Left ventricle myocardium inferior (tissue), 1 donor: Measurements from ENCODE around the gene GNG12. TPM values are rescaled to one million over a fixed set of nuclear protein-coding genes. Genes with fewer than 3 reads are reported as not detected.

ENCODE experiments used
- DNase-seq: peaks from one replicate; pipeline ENCODE4 v3.0.0-alpha.2; 2020
- H3K27ac ChIP-seq: fragments of 200-600 bp; replicated peaks from 2 replicates; pipeline ENCODE4 v1.8.0; 2021
- H3K27me3 ChIP-seq: fragments of 200-600 bp; 2 replicates; pipeline ENCODE4 v1.8.0; 2021; ENCODE audit warnings: low read depth
- H3K36me3 ChIP-seq: fragments of 200-600 bp; 2 replicates; pipeline ENCODE4 v1.8.0; 2021
- H3K4me1 ChIP-seq: fragments of 200-600 bp; 2 replicates; pipeline ENCODE4 v1.8.0; 2021
- H3K4me3 ChIP-seq: fragments of 200-600 bp; 2 replicates; pipeline ENCODE4 v1.8.0; 2021; ENCODE audit warnings: mild to moderate bottlenecking, moderate library complexity
- H3K9me3 ChIP-seq: fragments of 200-600 bp; replicated peaks from 2 replicates; pipeline ENCODE4 v1.8.0; 2021
- CTCF ChIP-seq: fragments of 200-600 bp; IDR thresholded peaks from 2 replicates; pipeline ENCODE4 v1.8.0; 2021; ENCODE audit warnings: antibody characterized with exemption, mild to moderate bottlenecking, borderline replicate concordance
- intact Hi-C: fragments of 100-400 bp; cut with micrococcal nuclease; formaldehyde crosslinking; loops from one replicate; pipeline ENCODE4 v1.11.0; 2022
- total RNA-seq: library from RNA; stranded (reverse); fragmentation: NEBNext Ultra II Directional; extraction: Animal tissue kit (Norgen Biotek cat#: 25700); gene quantifications from one replicate; pipeline ENCODE4 v1.2.1, GENCODE V29; 2021
- donor health status: DM: no; HTN: yes; CAD: no; lungs with severe emphysema.

The GNG12 gene
- total RNA-seq, 1 donor from 2014 or later = 35.1 TPM

DNA sequence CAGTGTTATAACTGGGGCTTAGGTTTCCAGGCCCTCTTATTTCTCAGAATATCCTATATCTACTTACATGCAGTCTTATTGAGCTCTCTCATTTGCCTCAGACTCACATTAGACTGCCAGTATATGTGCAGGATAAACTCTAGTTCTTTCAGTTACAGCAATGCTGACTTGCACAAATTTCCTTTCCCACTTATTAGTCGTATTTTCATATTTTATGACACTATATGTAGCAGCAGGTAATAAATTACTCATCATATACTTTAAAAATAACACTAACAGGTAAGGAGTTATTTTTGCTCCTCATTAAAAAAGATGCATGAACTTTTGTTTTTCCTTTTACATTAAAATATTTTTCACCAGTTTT lies 82.6 kb downstream of the GNG12 start:
- H3K27me3 ChIP-seq = no peaks in the 10 kb centered on the region
- no peak for DNase-seq
- no peak for TF ChIP-seq CTCF
- H3K36me3 ChIP-seq = no peaks in the 10 kb centered on the region
- H3K4me3 ChIP-seq = no peak overlapping the region
- H3K27ac ChIP-seq = peak overlapping the region; percentile 60
- no peaks in the 10 kb centered on the region for H3K9me3 ChIP-seq
- H3K4me1 ChIP-seq = peaks cover 87% of the 10 kb centered on the region
- intact Hi-C loops = loop anchor here (5.0 kb wide), 1 partner anchor 63 kb away; the partner anchor contains the start of gene GADD45A

DNA sequence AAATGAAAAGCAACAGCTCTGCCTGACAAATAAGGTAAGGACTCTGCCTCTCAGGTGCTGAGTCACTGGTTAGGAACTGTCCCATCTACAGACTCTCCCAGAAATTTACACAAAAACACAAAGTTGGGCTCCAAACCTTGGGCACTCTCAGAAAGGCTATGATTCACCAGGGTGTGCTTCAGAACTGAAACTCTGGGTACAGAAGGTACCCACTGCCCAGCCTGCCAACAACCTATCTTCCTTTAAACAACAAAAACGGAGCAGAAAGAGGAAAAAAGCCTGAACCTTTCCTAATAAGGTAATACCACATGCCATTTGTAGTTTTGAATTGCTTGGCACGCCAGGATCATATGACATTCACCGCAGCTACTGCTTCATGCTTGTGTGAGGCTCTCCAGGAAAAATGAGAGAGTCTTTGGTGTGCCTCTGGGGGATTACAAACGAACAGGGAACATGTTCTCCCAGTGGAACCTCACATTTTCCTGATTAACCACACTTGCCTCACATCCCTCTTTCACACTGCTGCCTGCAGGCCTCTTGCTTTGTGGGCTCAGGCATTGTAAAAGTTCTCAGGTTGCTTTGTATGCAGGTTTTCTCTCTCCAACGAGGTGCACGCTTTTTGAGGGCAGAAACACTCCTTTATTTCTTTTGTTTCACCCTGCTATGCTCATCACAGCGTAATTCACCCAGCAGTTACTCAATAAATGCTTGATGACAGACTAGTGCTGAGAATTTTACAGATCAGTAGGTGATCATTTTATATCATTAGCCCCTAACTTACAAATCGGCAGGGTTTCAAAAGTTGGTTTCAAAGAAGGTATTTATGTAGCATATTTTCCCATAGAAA lies 83.2 kb downstream of the GNG12 start:
- Histone ChIP-seq H3K9me3 (no peaks in the 10 kb centered on the region), H3K27me3 (no peaks in the 10 kb centered on the region), H3K27ac (peak overlapping the region; percentile 60), H3K4me1 (peaks cover 81% of the 10 kb centered on the region), H3K36me3 (no peaks in the 10 kb centered on the region), H3K4me3 (no peak overlapping the region)
- TF ChIP-seq CTCF = no peak
- no peak for DNase-seq
- intact Hi-C loops = loop anchor here (5.0 kb wide), 1 partner anchor 63 kb away; the partner anchor contains the start of gene GADD45A

- Histone ChIP-seq H3K4me1 (peaks cover 74% of the 10 kb centered on the region), H3K9me3 (no peaks in the 10 kb centered on the region), H3K4me3 (no peak overlapping the region), H3K27me3 (no peaks in the 10 kb centered on the region), H3K27ac (peak overlapping the region; percentile 60), H3K36me3 (no peaks in the 10 kb centered on the region)
- TF ChIP-seq CTCF = no peak
- no peak for DNase-seq
- intact Hi-C loops = no loop called here
Observed at GRCh38 chr1:67749263-67749843, 83.9 kb downstream of the GNG12 start.

DNA sequence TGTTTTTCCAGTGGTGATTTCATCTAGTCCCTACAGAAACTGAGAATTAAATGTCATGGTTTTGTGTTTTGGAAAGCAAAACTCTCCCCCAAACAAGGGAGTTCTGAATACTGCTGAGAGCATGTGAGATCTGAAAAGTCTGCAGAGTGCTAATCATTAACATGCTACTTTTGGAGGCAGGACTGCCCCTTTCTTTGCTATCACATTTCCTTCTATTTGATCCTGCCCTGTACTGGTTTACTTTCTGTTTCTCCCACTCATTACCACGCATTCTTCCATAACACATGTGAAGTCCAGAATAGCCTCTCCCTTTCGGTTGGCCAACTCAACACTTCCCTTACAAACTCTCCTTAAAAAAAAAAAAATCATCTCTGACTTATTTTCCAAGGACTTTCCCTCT lies 84.6 kb downstream of the GNG12 start:
- Histone ChIP-seq H3K4me3 (peak overlapping the region; percentile 29), H3K9me3 (no peaks in the 10 kb centered on the region), H3K4me1 (peaks cover 68% of the 10 kb centered on the region), H3K27ac (peak overlapping the region; percentile 60), H3K36me3 (no peaks in the 10 kb centered on the region), H3K27me3 (no peaks in the 10 kb centered on the region)
- intact Hi-C loops = no loop called here
- TF ChIP-seq CTCF = no peak
- no peak for DNase-seq

- no peak for DNase-seq
- Histone ChIP-seq H3K36me3 (no peaks in the 10 kb centered on the region), H3K4me3 (peak overlapping the region; percentile 29), H3K27me3 (no peaks in the 10 kb centered on the region), H3K4me1 (peaks cover 72% of the 10 kb centered on the region), H3K9me3 (no peaks in the 10 kb centered on the region), H3K27ac (peak overlapping the region; percentile 60)
- TF ChIP-seq CTCF = no peak
- intact Hi-C loops = no loop called here
Observed at GRCh38 chr1:67747671-67748546, 85.4 kb downstream of the GNG12 start.
